ENCODE measurements around the gene PCDHA10.

The PCDHA10 gene

GRCh38 chr5:140868721-140869554 lies 13.2 kb downstream of the PCDHA10 start, which contains the start of gene PCDHA11:
PCDHA11 (plus strand) TSS chr5:140868957; CDS start chr5:140869104, 147 bp downstream.
- Histone ChIP-seq H3K27me3 (replicated peaks; ENCODE audit: insufficient read depth, low read length) (no peaks in the 10 kb centered on the region), H3F3A (ENCODE audit: insufficient read depth, low read length) (no peaks in the 10 kb centered on the region), H3K9me3 (replicated peaks; ENCODE audit: insufficient read depth, low read length) (no peaks in the 10 kb centered on the region), H3K36me3 (replicated peaks; ENCODE audit: insufficient read depth, low read length) (no peaks in the 10 kb centered on the region), H3K9ac (ENCODE audit: low read length) (no peak within 1 kb of the TSS), H3K4me1 (ENCODE audit: low read length) (no peaks in the 10 kb centered on the region), H3K9me2 (replicated peaks; ENCODE audit: insufficient read depth, low read length) (no peaks in the 10 kb centered on the region), H4K20me1 (ENCODE audit: insufficient read depth, low read length) (no peaks in the 10 kb centered on the region), H3K79me2 (ENCODE audit: low read length) (no peaks in the 10 kb centered on the region), H2AFZ (ENCODE audit: low read length) (peak within 1 kb of the TSS; percentile 75), H3K27ac (ENCODE audit: low read length) (no peak within 1 kb of the TSS), H3K4me3 (ENCODE audit: low read length) (peak within 1 kb of the TSS; percentile 50), H3K4me2 (ENCODE audit: low read depth, low read length) (peak within 1 kb of the TSS; percentile 67)
- DNase-seq: peak; percentile 69
- TF ChIP-seq EZH2phosphoT487 (IDR thresholded peaks at IDR 0.05; ENCODE audit: low read length) (no peak), CTCF (IDR thresholded peaks at IDR 0.05; ENCODE audit: low read length) (peak; percentile 78)

DNA sequence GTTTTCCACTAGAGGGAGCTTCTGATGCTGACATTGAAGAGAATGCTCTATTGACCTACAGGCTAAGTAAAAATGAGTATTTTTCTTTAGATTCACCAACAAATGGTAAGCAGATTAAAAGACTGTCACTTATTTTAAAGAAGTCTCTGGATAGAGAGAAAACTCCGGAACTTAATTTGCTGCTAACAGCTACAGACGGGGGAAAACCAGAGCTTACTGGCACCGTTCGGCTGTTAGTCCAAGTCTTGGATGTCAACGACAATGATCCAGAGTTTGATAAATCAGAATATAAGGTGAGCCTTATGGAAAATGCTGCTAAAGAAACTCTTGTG lies 13.8 kb downstream of the PCDHA10 start:
- Histone ChIP-seq H3K4me2 (ENCODE audit: low read depth, low read length) (peak overlapping the region; percentile 67), H3K9me3 (replicated peaks; ENCODE audit: insufficient read depth, low read length) (no peaks in the 10 kb centered on the region), H3K27ac (ENCODE audit: low read length) (no peak overlapping the region), H3K4me1 (ENCODE audit: low read length) (no peaks in the 10 kb centered on the region), H4K20me1 (ENCODE audit: insufficient read depth, low read length) (no peaks in the 10 kb centered on the region), H3K4me3 (ENCODE audit: low read length) (peak overlapping the region; percentile 50), H3K9me2 (replicated peaks; ENCODE audit: insufficient read depth, low read length) (no peaks in the 10 kb centered on the region), H2AFZ (ENCODE audit: low read length) (peak overlapping the region; percentile 75; the same call in 1 of the 2 replicates), H3K36me3 (replicated peaks; ENCODE audit: insufficient read depth, low read length) (no peaks in the 10 kb centered on the region), H3K79me2 (ENCODE audit: low read length) (no peaks in the 10 kb centered on the region), H3K9ac (ENCODE audit: low read length) (no peak overlapping the region), H3F3A (ENCODE audit: insufficient read depth, low read length) (no peaks in the 10 kb centered on the region), H3K27me3 (replicated peaks; ENCODE audit: insufficient read depth, low read length) (no peaks in the 10 kb centered on the region)
- DNase-seq: no peak
- no peak for TF ChIP-seq EZH2 (optimal IDR thresholded peaks at IDR 0.05; ENCODE audit: low read depth, low read length)
- peak; percentile 47 for TF ChIP-seq CTCF (IDR thresholded peaks at IDR 0.05; ENCODE audit: low read length)

GRCh38 chr5:140870221-140871201 lies 14.8 kb downstream of the PCDHA10 start:
- H3K27ac ChIP-seq (ENCODE audit: low read length): no peak overlapping the region
- DNase-seq: no peak
- H3K36me3 ChIP-seq (replicated peaks; ENCODE audit: insufficient read depth, low read length): no peaks in the 10 kb centered on the region
- H3K4me2 ChIP-seq (ENCODE audit: low read depth, low read length): no peak overlapping the region
- no peaks in the 10 kb centered on the region for H3K27me3 ChIP-seq (replicated peaks; ENCODE audit: insufficient read depth, low read length)
- H3F3A ChIP-seq (ENCODE audit: insufficient read depth, low read length): no peaks in the 10 kb centered on the region
- no peak overlapping the region for H3K9ac ChIP-seq (ENCODE audit: low read length)
- H3K4me1 ChIP-seq (ENCODE audit: low read length): no peaks in the 10 kb centered on the region
- H4K20me1 ChIP-seq (ENCODE audit: insufficient read depth, low read length): no peaks in the 10 kb centered on the region
- no peaks in the 10 kb centered on the region for H3K79me2 ChIP-seq (ENCODE audit: low read length)
- no peak overlapping the region for H3K4me3 ChIP-seq (ENCODE audit: low read length)
- TF ChIP-seq EZH2phosphoT487 (IDR thresholded peaks at IDR 0.05; ENCODE audit: low read length) (no peak), CTCF (IDR thresholded peaks at IDR 0.05; ENCODE audit: low read length) (no peak), EZH2 (optimal IDR thresholded peaks at IDR 0.05; ENCODE audit: low read depth, low read length) (no peak)
- H2AFZ ChIP-seq (ENCODE audit: low read length): no peak overlapping the region
- H3K9me2 ChIP-seq (replicated peaks; ENCODE audit: insufficient read depth, low read length): no peaks in the 10 kb centered on the region
- no peaks in the 10 kb centered on the region for H3K9me3 ChIP-seq (replicated peaks; ENCODE audit: insufficient read depth, low read length)

Data from MM.1S (cell line).